HFFc6 (cell line): ENCODE data around the gene OR1J1. TPM values are rescaled to one million over a fixed set of nuclear protein-coding genes. Genes with fewer than 3 reads are reported as not detected.

ENCODE experiments used
- DNase-seq: peaks from one replicate; pipeline ENCODE4 v3.0.0-alpha.2; 2018
- H3K27ac Mint-ChIP-seq: 2 replicates; pipeline ENCODE4 v1.8.0; 2020; ENCODE audit warnings: mild to moderate bottlenecking, mixed read lengths
- H3K27me3 Mint-ChIP-seq: 2 replicates; pipeline ENCODE4 v1.8.0; 2021; ENCODE audit warnings: mild to moderate bottlenecking, moderate library complexity, mixed read lengths; ENCODE audit not compliant: insufficient read depth
- H3K36me3 Mint-ChIP-seq: 2 replicates; pipeline ENCODE4 v1.8.0; 2021; ENCODE audit warnings: low read depth, mixed read lengths
- H3K4me1 Mint-ChIP-seq: 2 replicates; pipeline ENCODE4 v1.8.0; 2020; ENCODE audit warnings: low read depth, mixed read lengths
- H3K4me3 Mint-ChIP-seq: 2 replicates; pipeline ENCODE4 v1.8.0; 2020; ENCODE audit warnings: mild to moderate bottlenecking, moderate library complexity, mixed read lengths
- H3K9me3 Mint-ChIP-seq: 2 replicates; pipeline ENCODE4 v1.8.0; 2020; ENCODE audit warnings: mild to moderate bottlenecking, mixed read lengths
- total RNA-seq, 6 experiments: library from RNA; stranded (reverse); fragmentation: NEBNext Ultra II Directional; extraction: Animal tissue kit (Norgen Biotek cat#: 25700); gene quantifications; 2 replicates in 1 of 6; 3 replicates in 5 of 6; pipeline ENCODE4 v1.2.3, GENCODE V29; 2021
- TF ChIP-seq, protein P1 (sequence below): fragments of 200-600 bp; sonication (generic); IDR thresholded peaks from 2 replicates; pipeline ENCODE4 v1.5.0; 2021; ENCODE audit warnings: antibody characterized with exemption, mild to moderate bottlenecking

The OR1J1 gene
- total RNA-seq, 6 experiments from 2014 or later = not detected

DNA sequence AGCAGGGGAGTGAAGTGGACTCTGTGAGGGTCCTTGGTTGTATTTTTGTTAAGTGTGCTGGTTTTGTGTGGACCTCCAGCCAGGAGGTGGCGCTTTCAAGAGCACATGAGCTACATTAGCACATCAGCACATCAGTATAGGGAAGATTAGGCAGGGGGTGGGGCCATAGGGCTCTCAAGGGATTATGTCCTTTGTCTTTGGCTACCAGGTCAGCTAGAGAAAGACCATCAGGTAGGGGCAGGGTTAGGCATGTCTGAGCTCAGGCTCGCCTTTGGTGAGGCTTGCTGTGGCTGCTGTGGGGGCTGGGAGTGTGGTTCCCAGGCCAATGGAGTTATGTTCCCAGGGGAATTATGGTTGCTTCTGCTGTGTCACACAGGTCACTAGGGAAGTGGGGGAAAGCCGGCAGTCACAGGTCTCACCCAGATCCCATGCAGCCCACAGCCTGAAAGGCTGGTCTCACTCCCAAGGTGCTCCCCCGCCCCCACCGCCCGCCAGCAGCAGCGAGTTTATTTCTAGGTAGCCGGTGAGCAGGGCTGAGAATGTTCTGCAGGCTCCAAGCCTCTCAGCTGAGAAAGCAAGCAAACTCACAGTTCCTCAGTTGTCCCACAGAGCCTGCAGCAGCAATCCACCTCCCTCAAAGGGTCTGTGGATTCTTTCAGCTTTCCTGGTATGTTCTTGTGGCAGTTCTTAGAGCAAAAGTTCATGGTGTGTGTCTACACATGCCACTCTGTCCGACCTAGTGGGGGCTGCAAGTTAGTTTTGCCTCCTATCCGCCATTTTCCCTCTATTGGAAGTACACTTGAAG lies 13.7 kb downstream of the OR1J1 start:
- Mint-ChIP-seq H3K36me3 (no peaks in the 10 kb centered on the region), H3K4me1 (peaks cover 35% of the 10 kb centered on the region), H3K9me3 (peaks cover 8% of the 10 kb centered on the region), H3K27ac (0 out of 2 replicates have a peak overlapping the region, but pooled peaks have one; percentile 36), H3K4me3 (peak overlapping the region; percentile 93), H3K27me3 (peaks cover 13% of the 10 kb centered on the region)
- TF ChIP-seq, protein P1, sequence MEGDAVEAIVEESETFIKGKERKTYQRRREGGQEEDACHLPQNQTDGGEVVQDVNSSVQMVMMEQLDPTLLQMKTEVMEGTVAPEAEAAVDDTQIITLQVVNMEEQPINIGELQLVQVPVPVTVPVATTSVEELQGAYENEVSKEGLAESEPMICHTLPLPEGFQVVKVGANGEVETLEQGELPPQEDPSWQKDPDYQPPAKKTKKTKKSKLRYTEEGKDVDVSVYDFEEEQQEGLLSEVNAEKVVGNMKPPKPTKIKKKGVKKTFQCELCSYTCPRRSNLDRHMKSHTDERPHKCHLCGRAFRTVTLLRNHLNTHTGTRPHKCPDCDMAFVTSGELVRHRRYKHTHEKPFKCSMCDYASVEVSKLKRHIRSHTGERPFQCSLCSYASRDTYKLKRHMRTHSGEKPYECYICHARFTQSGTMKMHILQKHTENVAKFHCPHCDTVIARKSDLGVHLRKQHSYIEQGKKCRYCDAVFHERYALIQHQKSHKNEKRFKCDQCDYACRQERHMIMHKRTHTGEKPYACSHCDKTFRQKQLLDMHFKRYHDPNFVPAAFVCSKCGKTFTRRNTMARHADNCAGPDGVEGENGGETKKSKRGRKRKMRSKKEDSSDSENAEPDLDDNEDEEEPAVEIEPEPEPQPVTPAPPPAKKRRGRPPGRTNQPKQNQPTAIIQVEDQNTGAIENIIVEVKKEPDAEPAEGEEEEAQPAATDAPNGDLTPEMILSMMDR = peak; percentile 62
- no peak for DNase-seq

DNA sequence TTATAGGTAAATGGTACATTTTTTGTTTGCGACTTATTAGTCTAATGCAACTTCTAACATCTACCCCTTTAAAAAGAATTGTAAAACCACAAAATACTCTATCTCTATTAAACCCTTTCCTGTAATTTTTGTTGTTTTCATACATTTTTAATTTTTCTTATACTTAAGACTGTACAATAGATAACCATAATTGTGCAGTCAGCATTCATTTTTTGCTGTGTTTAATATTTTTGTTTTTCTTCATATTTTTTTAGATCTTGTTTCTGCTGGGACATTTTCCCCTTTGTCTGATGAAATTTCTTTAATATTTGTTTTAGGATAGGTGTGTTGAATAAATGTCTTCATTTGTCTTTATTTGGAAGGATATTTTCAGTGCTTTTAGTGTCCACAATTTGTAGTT lies 19.9 kb downstream of the OR1J1 start:
- no peak for DNase-seq
- peaks cover 10% of the 10 kb centered on the region for H3K4me1 Mint-ChIP-seq

DNA sequence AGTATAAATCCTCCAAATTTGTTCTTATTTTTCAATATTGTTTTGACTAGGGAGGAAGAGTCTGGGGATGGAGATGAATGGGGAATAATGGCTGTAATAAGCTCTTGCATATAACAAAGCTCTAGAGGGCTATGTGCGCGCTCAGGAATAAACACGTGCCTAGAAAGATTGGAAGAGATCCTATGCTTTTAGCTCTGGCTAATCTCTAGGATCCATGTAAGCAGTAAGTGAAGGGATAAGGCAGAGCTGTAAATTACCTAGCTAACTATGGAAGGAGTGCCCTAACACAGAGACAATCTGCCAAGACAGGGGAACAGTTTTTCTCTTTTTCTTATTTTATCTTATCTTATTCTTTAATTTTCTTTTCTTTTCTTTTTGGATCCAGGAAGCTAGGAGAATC lies 21.6 kb downstream of the OR1J1 start:
- Mint-ChIP-seq H3K4me3 (no peak overlapping the region), H3K27ac (no peak overlapping the region), H3K27me3 (peaks cover 16% of the 10 kb centered on the region), H3K9me3 (peaks cover 8% of the 10 kb centered on the region; the same call in 1 of the 2 replicates), H3K4me1 (peaks cover 10% of the 10 kb centered on the region), H3K36me3 (no peaks in the 10 kb centered on the region)
- TF ChIP-seq, protein P1 = no peak
- DNase-seq = no peak

More for the DNA sequence above, 19.9 kb downstream of the OR1J1 start:
- Mint-ChIP-seq H3K4me3 (no peak overlapping the region), H3K36me3 (no peaks in the 10 kb centered on the region), H3K27me3 (peaks cover 19% of the 10 kb centered on the region), H3K9me3 (peaks cover 8% of the 10 kb centered on the region; the same call in 1 of the 2 replicates), H3K27ac (no peak overlapping the region)
- TF ChIP-seq, protein P1 = no peak

DNA sequence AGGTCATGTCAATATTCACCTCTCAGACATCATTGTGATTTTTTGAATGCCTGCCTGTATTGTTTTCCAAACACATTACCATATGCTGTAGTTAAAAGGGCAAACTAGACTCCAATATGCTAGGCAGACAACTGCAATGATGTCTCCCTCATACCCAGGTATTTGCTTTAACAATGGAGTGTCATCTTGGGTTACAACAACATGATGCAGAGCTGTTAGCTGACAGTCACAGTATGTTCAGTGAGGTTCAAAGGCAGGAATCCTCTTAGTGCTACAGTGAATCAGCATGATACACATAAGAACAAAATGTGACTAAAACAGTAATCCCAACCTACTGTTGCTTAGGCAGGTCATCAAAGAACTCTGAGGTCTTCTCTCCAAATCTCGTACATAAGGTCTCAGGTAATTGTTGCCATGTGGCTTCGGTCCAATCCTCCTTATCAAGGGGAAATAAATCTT lies 24.0 kb downstream of the OR1J1 start:
- DNase-seq = peak; percentile 27
- Mint-ChIP-seq H3K4me3 (no peak overlapping the region), H3K9me3 (no peaks in the 10 kb centered on the region), H3K4me1 (peaks cover 10% of the 10 kb centered on the region), H3K27me3 (peaks cover 4% of the 10 kb centered on the region; the same call in 1 of the 2 replicates), H3K36me3 (no peaks in the 10 kb centered on the region), H3K27ac (no peak overlapping the region)
- TF ChIP-seq, protein P1 = no peak

DNA sequence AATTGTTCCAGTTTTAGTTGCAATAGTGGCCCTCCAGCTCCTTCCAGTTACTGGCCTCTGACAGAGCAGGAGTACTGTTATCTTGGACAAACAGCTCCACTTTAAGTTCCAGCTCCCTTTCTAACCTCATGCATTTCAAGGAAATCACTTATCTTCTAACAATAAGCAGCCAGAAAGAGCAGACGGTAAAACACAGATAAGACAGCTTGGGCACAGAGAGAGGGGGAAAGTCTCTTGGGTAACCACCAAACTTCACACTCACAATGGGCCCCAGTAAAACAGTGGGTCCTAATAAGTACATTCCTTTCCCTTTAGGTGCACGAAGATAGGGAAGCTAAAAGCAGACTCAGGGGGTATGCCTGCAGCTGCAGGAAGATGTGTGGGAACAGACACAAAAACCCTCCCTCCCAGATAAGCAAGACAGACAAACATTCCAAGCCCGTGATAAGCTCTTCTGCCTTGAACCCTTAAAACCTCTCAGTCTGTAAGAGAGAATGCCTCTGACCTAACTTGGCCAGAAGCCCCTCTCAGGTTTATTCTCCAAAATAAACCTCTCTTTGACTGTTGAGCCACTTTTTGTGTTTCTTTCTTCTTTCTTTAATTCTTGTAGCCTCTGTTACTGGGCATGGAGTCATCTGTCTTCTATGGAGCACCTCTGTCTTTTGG lies 30.8 kb downstream of the OR1J1 start:
- H3K27me3 Mint-ChIP-seq = no peaks in the 10 kb centered on the region; the same call in 1 of the 2 replicates
- peaks cover 16% of the 10 kb centered on the region for H3K36me3 Mint-ChIP-seq
- peaks cover 18% of the 10 kb centered on the region for H3K9me3 Mint-ChIP-seq
- peak overlapping the region; percentile 92; the same call in 1 of the 2 replicates for H3K27ac Mint-ChIP-seq
- no peak for DNase-seq
- TF ChIP-seq, protein P1 = no peak
- no peak overlapping the region; the same call in 1 of the 2 replicates for H3K4me3 Mint-ChIP-seq
- peaks cover 55% of the 10 kb centered on the region for H3K4me1 Mint-ChIP-seq
